PC-9 (cell line): Measurements from ENCODE around the gene GEN1. TPM values are rescaled to one million over a fixed set of nuclear protein-coding genes. Genes with fewer than 3 reads are reported as not detected.

ENCODE experiments used
- BruUV-seq: library from RNA; stranded (reverse); fragments of 400-500 nt; replicated peaks from 2 replicates; lab custom pipeline; 2021; lab: Mats Ljungman, UMichigan
- CTCF ChIA-PET: fragments of 300-600 bp; sonication (Branson Sonifier 250); formaldehyde crosslinking; loops from one replicate; lab custom pipeline; 2022; ENCODE audit warnings: antibody characterized with exemption; lab: Charles Lee
- POLR2A ChIA-PET: fragments of 300-600 bp; sonication (Branson Sonifier 250); formaldehyde crosslinking; loops from one replicate; lab custom pipeline; 2022; ENCODE audit warnings: antibody characterized with exemption; ENCODE audit not compliant: unreplicated experiment; lab: Charles Lee
- DNase-seq, 2 experiments: peaks; one replicate each; pipeline versions ENCODE4 v3.0.0 to v3.0.0-alpha.2; 2015 to 2022; ENCODE audit warnings: mixed read lengths in 1 of 2
- H2AFZ ChIP-seq: fragments of 200-600 bp; sonication (generic); 2 replicates; pipeline ENCODE4 v1.8.1; 2017; ENCODE audit warnings: antibody characterized with exemption
- H3F3A ChIP-seq: fragments of 200-600 bp; sonication (generic); 2 replicates; pipeline ENCODE4 v1.8.1; 2017; ENCODE audit warnings: antibody characterized with exemption, mild to moderate bottlenecking, low read depth; ENCODE audit not compliant: insufficient read depth
- H3K27ac ChIP-seq: fragments of 200-600 bp; sonication (generic); 2 replicates; pipeline ENCODE4 v1.6.1; 2016; ENCODE audit warnings: mixed run types
- H3K27me3 ChIP-seq: fragments of 200-600 bp; sonication (generic); 2 replicates; pipeline ENCODE4 v1.6.1; 2016; ENCODE audit warnings: low read depth, mixed run types; ENCODE audit not compliant: insufficient read depth
- H3K36me3 ChIP-seq: fragments of 200-600 bp; sonication (generic); 2 replicates; pipeline ENCODE4 v1.6.1; 2016; ENCODE audit warnings: low read depth, mixed run types
- H3K4me1 ChIP-seq: fragments of 200-600 bp; sonication (generic); replicated peaks from 2 replicates; pipeline ENCODE4 v1.6.1; 2016; ENCODE audit warnings: mixed run types; ENCODE audit not compliant: insufficient read depth
- H3K4me2 ChIP-seq: fragments of 200-600 bp; sonication (generic); 2 replicates; pipeline ENCODE4 v1.6.1; 2017; ENCODE audit warnings: mixed run types
- H3K4me3 ChIP-seq: fragments of 200-600 bp; sonication (generic); 2 replicates; pipeline ENCODE4 v1.6.1; 2016; ENCODE audit warnings: mixed run types
- H3K79me2 ChIP-seq: fragments of 200-600 bp; sonication (generic); 2 replicates; pipeline ENCODE4 v1.6.1; 2017; ENCODE audit warnings: low read depth, mixed run types
- H3K9me2 ChIP-seq: fragments of 200-600 bp; sonication (generic); 2 replicates; pipeline ENCODE4 v1.8.1; 2017; ENCODE audit warnings: mild to moderate bottlenecking; ENCODE audit not compliant: insufficient read depth
- H3K9me3 ChIP-seq: fragments of 200-600 bp; sonication (generic); 2 replicates; pipeline ENCODE4 v1.8.1; 2016; ENCODE audit warnings: low read depth; ENCODE audit not compliant: insufficient read depth
- H4K20me1 ChIP-seq: fragments of 200-600 bp; sonication (generic); 2 replicates; pipeline ENCODE4 v1.8.1; 2017; ENCODE audit not compliant: insufficient read depth
- EZH2 ChIP-seq: fragments of 200-600 bp; sonication (generic); IDR thresholded peaks from 2 replicates; pipeline ENCODE4 v1.8.0; 2017; ENCODE audit warnings: antibody characterized with exemption, low read depth
- intact Hi-C: fragments of 100-400 bp; cut with micrococcal nuclease; formaldehyde crosslinking; loops from one replicate; pipeline ENCODE4 v1.10.0; 2022; ENCODE audit not compliant: unreplicated experiment
- total RNA-seq: library from RNA; stranded (reverse); gene quantifications from 2 replicates; pipeline ENCODE4 v1.2.3, GENCODE V29; 2021
- TF ChIP-seq, protein P1 (sequence below): fragments of 200-600 bp; sonication (generic); conservative IDR thresholded peaks from 2 replicates; pipeline ENCODE4 v1.6.1; 2017; ENCODE audit warnings: mixed run types, antibody characterized with exemption, mild to moderate bottlenecking, moderate library complexity

The GEN1 gene
- total RNA-seq, 1 experiment from 2014 or later = 28.3 TPM

DNA sequence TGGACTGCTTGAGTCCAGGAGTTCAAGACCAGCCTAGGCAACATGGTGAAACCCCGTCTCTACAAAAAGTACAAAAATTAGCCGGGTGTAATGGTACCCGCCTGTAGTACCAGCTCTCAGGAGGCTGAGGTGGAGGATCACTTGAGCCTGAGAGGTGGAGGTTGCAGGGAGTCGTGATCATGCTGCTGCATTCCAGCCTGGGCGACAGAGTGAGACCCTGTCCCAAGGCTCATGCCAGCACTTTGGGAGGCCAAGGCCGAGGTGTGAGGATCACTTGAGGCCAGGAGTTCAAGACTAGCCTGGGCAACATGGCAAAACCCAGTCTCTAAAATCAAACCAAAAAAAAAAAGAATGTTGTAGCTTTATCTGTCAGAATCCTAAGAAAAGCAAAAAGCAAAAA is 25.7 kb upstream of the GEN1 start:
- Histone ChIP-seq H3K4me3 (no peak overlapping the region), H3K9me3 (no peaks in the 10 kb centered on the region), H3K79me2 (no peaks in the 10 kb centered on the region), H3K4me1 (no peaks in the 10 kb centered on the region), H3F3A (no peaks in the 10 kb centered on the region), H3K36me3 (peaks cover 18% of the 10 kb centered on the region), H3K27ac (no peak overlapping the region), H3K4me2 (no peak overlapping the region), H4K20me1 (no peaks in the 10 kb centered on the region), H3K27me3 (no peaks in the 10 kb centered on the region), H3K9me2 (no peaks in the 10 kb centered on the region), H2AFZ (no peak overlapping the region)
- intact Hi-C loops = no loop called here
- DNase-seq = no peak
- CTCF ChIA-PET = no interaction called here
- no peak for TF ChIP-seq EZH2
- TF ChIP-seq, protein P1, sequence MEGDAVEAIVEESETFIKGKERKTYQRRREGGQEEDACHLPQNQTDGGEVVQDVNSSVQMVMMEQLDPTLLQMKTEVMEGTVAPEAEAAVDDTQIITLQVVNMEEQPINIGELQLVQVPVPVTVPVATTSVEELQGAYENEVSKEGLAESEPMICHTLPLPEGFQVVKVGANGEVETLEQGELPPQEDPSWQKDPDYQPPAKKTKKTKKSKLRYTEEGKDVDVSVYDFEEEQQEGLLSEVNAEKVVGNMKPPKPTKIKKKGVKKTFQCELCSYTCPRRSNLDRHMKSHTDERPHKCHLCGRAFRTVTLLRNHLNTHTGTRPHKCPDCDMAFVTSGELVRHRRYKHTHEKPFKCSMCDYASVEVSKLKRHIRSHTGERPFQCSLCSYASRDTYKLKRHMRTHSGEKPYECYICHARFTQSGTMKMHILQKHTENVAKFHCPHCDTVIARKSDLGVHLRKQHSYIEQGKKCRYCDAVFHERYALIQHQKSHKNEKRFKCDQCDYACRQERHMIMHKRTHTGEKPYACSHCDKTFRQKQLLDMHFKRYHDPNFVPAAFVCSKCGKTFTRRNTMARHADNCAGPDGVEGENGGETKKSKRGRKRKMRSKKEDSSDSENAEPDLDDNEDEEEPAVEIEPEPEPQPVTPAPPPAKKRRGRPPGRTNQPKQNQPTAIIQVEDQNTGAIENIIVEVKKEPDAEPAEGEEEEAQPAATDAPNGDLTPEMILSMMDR = no peak
- POLR2A ChIA-PET = interaction anchor here (0.6 kb wide), 1 partner anchor 66 kb away, joined by 13 read pairs; no protein-coding TSS in a partner anchor
- no TSS peak for BruUV-seq

DNA sequence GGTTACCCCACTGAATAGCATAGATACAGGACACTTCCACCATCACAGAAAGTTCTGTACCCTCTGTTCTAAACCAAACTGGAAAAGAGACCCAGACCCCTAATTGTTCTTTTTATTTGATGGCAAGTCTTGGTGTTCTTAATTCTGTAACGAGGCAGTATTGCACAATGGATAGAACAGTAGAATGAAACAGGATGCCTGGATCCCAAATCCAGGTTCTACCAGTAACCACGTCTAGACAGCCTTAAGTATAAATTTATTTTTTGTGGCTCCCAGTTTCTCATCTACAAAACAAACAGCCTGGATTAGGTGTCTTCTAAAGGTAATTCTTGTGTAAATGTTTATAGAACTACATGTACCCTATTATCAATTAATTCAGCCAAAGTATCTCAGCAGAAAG is 24.1 kb upstream of the GEN1 start:
- DNase-seq = no peak
- Histone ChIP-seq H3K27ac (no peak overlapping the region), H3F3A (no peaks in the 10 kb centered on the region), H4K20me1 (0 out of 2 replicates have a peak, but pooled peaks cover 3% of the 10 kb centered on the region), H3K4me2 (no peak overlapping the region), H3K27me3 (no peaks in the 10 kb centered on the region), H2AFZ (no peak overlapping the region), H3K4me3 (no peak overlapping the region), H3K9me3 (no peaks in the 10 kb centered on the region), H3K79me2 (no peaks in the 10 kb centered on the region), H3K9me2 (no peaks in the 10 kb centered on the region), H3K36me3 (peaks cover 12% of the 10 kb centered on the region), H3K4me1 (no peaks in the 10 kb centered on the region)
- ChIA-PET POLR2A (no interaction called here), CTCF (no interaction called here)
- intact Hi-C loops = no loop called here
- TF ChIP-seq EZH2 = no peak
- TF ChIP-seq, protein P1 = no peak
- BruUV-seq = no TSS peak

DNA sequence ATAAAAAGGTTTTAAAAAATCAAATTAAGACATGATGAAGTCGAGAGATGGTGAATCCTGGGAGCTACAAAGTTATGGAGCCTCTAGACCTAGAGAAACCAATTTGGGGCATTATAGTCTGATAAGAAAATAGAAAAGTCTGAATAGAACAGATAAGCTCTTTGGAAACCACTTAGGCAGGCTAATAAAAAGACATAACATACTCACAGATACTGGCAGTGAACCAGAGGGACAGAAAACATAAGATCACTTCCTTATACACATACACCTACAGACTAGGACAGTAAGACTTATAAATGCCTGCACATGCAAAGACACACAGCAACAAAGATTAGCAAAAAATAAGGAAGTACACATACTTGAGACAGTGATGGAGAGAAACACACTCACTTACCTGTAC is 20.3 kb upstream of the GEN1 start:
- no peaks in the 10 kb centered on the region for H3K27me3 ChIP-seq
- H4K20me1 ChIP-seq = 0 out of 2 replicates have a peak, but pooled peaks cover 3% of the 10 kb centered on the region
- no peaks in the 10 kb centered on the region for H3K4me1 ChIP-seq
- H3K27ac ChIP-seq = no peak overlapping the region
- intact Hi-C loops = no loop called here
- H3K36me3 ChIP-seq = peaks cover 19% of the 10 kb centered on the region
- no TSS peak for BruUV-seq
- TF ChIP-seq, protein P1 = no peak
- no peak for TF ChIP-seq EZH2
- no peaks in the 10 kb centered on the region for H3K9me3 ChIP-seq
- H3F3A ChIP-seq = no peaks in the 10 kb centered on the region
- H3K4me3 ChIP-seq = no peak overlapping the region
- no peak overlapping the region for H2AFZ ChIP-seq
- CTCF ChIA-PET = no interaction called here
- H3K9me2 ChIP-seq = no peaks in the 10 kb centered on the region
- H3K79me2 ChIP-seq = no peaks in the 10 kb centered on the region
- H3K4me2 ChIP-seq = no peak overlapping the region
- no peak for DNase-seq
- POLR2A ChIA-PET = no interaction called here
